Stimulated activated CD4-positive, alpha-beta T cell treated with anti-CD3 and anti-CD28 coated beads, Interleukin-12 subunit alpha, Interleukin-12 subunit beta, amount 100 ng/mL, for 24 hours (primary cell): ENCODE data around the gene LSM8.
"Not testable (repeated sequence)": the region's sequence is repeated elsewhere in the genome, so short reads cannot be mapped to it uniquely, and the experiment has no call there.

Experiments used
- DNase-seq, 2 experiments: peaks; one replicate each; pipeline ENCODE4 v3.0.0-alpha.2; 2020; ENCODE audit warnings: low read depth in 2 of 2

Gene LSM8

DNA sequence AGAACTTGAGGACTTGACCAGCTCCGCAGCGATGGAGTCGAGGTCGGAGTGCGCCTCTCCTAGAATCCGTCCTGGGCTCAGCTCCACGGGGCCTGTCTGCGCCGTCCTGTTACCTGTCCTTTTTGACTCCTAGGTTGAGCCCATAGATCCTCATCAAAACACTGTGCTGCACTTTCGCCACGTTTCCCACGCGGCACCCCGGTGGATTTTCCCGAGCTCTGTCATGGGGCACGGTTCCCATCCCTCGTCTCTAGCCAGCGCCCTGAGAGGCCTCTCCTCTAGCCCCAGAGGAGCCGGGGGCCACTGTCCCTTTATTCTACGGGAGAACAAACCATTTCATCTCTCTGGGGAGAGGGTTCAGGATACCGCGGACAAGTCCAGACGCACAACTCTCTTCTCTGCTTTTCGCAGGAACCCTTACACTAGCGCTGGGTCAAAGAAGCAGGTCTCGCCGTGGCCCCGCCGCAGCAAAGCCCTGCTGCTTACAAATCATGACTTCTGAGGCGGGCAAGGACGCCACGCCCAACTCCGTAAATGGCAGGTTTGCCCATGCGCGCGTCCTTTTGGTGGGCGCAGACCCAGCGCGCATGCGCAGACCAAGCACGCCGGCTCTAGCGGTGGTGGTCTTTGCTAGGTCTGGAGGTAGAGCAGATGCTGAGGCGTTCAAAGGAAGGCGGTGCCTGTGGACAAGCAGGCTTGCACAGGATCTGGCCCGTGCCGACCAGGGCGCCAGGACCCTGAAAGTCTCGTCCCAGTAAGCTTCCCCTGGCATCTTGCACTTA, 30.3 kb downstream of the LSM8 start:
- peak; percentile 51 to 57 for DNase-seq

GRCh38 chr7:118214833-118215182, 30.8 kb downstream of the LSM8 start:
- no peak for DNase-seq

DNA sequence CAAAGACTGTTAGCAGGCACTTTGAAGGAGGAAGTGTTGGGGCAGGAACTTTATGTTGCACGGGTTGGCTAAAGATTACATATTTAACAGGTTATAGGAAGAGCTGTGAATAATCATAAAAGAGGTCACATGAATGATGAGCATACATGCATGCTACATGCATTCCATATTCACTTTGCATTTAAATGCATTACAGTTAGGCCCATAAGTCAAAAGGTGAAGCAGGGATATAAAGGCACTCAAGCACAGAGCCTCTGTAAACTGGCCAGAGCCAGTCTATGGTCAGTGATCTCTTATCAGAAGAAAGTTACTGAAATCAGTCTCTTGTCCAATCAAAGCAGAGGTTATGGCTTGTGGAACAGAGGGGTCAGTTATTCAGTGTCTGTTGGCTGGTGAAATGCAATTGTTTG, 33.3 kb downstream of the LSM8 start:
- DNase-seq: no peak

- DNase-seq: no peak
Observed at GRCh38 chr7:118218413-118219156, 34.6 kb downstream of the LSM8 start.

- no peak for DNase-seq
Observed at GRCh38 chr7:118219157-118219512, 35.2 kb downstream of the LSM8 start.

DNA sequence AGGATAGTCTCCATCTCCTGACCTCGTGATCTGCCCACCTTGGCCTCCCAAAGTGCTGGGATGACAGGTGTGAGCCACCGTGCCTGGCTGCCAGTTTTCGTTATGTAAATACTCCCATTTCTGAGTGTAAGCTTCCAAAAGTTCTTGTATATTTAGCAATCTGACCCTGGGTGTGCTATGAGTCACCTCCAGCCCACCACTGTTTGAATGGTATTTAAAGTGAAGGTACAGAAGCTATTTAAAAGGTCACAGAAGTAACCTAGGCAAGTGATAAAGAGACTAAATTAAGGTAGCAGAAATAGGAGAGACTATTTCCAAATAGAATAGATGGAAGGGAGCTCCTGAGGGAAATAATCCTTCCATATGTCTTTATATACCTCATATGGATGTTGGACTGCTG, 36.6 kb downstream of the LSM8 start:
- DNase-seq: no peak

- no peak for DNase-seq
Observed at GRCh38 chr7:118222591-118222990, 38.6 kb downstream of the LSM8 start.

GRCh38 chr7:118224521-118224920, 40.6 kb downstream of the LSM8 start, which contains the start of gene ANKRD7:
ANKRD7 (plus strand) TSS chr7:118224704; CDS start chr7:118224831, 127 bp downstream.
- no peak for DNase-seq

DNA sequence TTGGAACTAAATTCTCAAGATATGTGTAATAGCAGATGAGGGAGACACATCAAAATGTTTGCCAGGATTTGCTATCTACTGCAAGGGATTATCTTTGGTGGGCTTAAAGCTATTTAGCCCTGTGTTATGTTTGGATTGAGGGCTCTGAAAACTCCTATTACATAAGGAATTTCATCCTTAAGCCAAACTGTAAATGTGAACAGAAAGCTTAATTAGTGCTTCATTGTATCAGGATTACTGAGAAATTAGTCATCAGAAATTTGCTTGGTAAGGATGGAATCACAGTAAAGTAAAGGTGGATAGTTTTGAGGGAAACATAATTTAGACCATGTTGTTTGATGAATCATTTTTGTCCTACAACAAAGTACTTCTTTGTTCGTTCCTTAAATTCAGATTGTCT, 48.9 kb downstream of the LSM8 start:
- DNase-seq: no peak

- DNase-seq: no peak
Observed at GRCh38 chr7:118233799-118234198, 49.8 kb downstream of the LSM8 start.

DNA sequence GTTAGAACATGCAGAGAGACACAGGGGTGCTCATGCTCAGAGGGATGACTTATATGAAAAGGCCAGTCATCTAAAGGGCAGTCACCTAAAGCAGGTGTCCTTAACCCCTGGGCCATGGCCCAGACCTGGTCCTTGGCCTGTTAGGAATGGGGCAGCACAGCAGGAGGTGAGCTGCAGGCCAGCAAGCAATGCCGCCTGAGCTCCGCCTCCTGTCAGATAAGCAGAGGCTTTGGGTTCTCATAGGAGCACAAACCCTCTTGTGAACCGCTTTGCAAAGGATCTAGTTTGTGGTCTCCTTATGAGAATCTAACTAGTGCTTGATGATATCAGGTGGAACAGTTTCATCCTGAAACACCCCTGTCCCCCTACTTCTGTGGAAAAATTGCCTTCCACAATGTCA, 55.0 kb downstream of the LSM8 start:
- no peak for DNase-seq

GRCh38 chr7:118240320-118240719, 56.4 kb downstream of the LSM8 start:
- DNase-seq: not testable (repeated sequence)
